HG02610 (cell line): ENCODE results near the gene UGT1A1.

Source experiments
- ATAC-seq: cut with Tn5 transposase; IDR thresholded peaks from one replicate; pipeline ENCODE4 v1.9.1; 2021; ENCODE audit warnings: mild to moderate bottlenecking, moderate library complexity; ENCODE audit not compliant: unreplicated experiment

UGT1A1 gene

GRCh38 chr2:233756429-233757081, 3.5 kb upstream of the UGT1A1 start:
- no peak for ATAC-seq

GRCh38 chr2:233758141-233758540, 1.9 kb upstream of the UGT1A1 start:
- ATAC-seq = no peak

- no peak for ATAC-seq
Observed at GRCh38 chr2:233758849-233759248, 1.2 kb upstream of the UGT1A1 start.

- ATAC-seq = no peak
Observed at GRCh38 chr2:233761040-233761769, 1.1 kb downstream of the UGT1A1 start.

- no peak for ATAC-seq
Observed at GRCh38 chr2:233764264-233764663, 4.2 kb downstream of the UGT1A1 start.

GRCh38 chr2:233764761-233765160, 4.7 kb downstream of the UGT1A1 start:
- no peak for ATAC-seq

GRCh38 chr2:233766416-233766815, 6.3 kb downstream of the UGT1A1 start:
- ATAC-seq = no peak

- ATAC-seq = no peak
Observed at GRCh38 chr2:233768076-233768475, 8.0 kb downstream of the UGT1A1 start.

GRCh38 chr2:233769260-233769659, 9.2 kb downstream of the UGT1A1 start:
- no peak for ATAC-seq

- ATAC-seq = no peak
Observed at GRCh38 chr2:233772153-233772552, 12.1 kb downstream of the UGT1A1 start.

GRCh38 chr2:233772583-233772982, 12.5 kb downstream of the UGT1A1 start:
- no peak for ATAC-seq

GRCh38 chr2:233773854-233774253, 13.8 kb downstream of the UGT1A1 start:
- no peak for ATAC-seq

GRCh38 chr2:233775414-233775813, 15.3 kb downstream of the UGT1A1 start:
- no peak for ATAC-seq

GRCh38 chr2:233778030-233778429, 18.0 kb downstream of the UGT1A1 start, which contains the start of gene MROH2A:
Gene MROH2A, plus strand, starts transcription at chr2:233778330. Its CDS starts 1,029 bp downstream, at chr2:233779359.
- ATAC-seq = no peak

GRCh38 chr2:233779722-233780121, 19.7 kb downstream of the UGT1A1 start:
- no peak for ATAC-seq

- ATAC-seq = no peak
Observed at GRCh38 chr2:233780771-233781170, 20.7 kb downstream of the UGT1A1 start.

GRCh38 chr2:233789554-233789953, 29.5 kb downstream of the UGT1A1 start:
- no peak for ATAC-seq

GRCh38 chr2:233791151-233791882, 31.2 kb downstream of the UGT1A1 start:
- no peak for ATAC-seq

- no peak for ATAC-seq
Observed at GRCh38 chr2:233791883-233792329, 31.8 kb downstream of the UGT1A1 start.

- no peak for ATAC-seq
Observed at GRCh38 chr2:233792720-233793119, 32.6 kb downstream of the UGT1A1 start.

- ATAC-seq = no peak
Observed at GRCh38 chr2:233793465-233794127, 33.5 kb downstream of the UGT1A1 start.
